GM18861 (cell line): ENCODE data around the gene SLC25A38.

Experiments used
- ATAC-seq: cut with Tn5 transposase; IDR thresholded peaks from one replicate; pipeline ENCODE4 v1.9.1; 2021; ENCODE audit not compliant: unreplicated experiment

Gene SLC25A38

DNA sequence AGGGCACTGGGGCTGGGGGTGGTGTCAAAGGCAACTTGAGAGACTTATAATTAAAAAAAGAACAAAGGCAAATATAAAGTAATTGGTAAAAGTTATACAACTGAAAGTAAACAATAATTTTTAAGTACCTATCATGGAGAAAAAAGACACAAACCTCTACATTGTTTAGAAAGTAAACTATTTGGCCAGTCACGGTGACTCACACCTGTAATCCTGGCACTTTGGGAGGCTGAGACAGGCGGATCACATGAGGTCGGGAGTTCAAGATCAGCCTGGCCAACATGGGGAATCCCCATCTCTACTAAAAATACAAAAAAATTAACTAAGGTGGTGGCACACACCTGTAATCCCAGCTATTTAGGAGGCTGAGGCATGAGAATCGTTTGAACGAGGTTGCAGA is 49.2 kb downstream of the SLC25A38 start:
- no peak for ATAC-seq

DNA sequence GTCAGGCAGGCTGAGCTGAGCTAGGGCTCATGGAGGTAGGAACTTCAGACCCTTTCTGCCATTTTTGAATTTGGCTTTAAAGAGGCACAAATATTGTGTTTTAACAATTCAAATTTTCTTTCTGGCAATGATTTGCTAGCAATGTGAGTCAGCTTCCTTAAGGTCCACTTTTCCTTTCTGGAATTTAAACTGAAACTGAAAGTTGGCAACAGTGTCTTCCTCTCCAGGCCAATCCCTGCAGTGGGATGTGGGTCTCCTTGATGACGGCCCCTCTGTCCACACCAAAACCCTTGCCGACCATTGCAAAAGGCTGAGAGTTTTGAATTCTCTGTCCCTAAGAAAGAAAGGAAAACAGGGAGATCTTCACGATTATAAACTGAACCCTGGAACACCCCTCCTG is 50.5 kb downstream of the SLC25A38 start:
- ATAC-seq: no peak

DNA sequence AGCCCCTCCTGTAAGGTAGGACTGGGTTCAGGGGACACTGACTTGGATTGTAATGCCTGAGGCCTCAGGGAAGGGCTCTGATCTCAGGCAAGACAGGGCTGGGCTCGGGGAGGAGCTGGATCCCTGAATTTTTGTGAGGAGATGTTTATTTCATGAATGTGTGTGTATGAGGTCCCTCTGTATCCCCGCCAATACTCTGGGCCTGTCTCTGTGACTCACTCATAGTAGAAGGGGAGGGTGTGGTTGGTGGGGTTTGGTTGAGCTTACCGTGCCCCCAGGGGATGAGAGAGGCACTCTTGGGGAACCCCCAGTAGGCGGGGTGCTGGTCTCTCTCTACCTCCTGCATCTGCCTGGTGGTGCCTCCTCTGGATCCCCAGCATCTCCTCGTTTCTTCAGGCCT is 51.4 kb downstream of the SLC25A38 start:
- ATAC-seq: peak; percentile 91

DNA sequence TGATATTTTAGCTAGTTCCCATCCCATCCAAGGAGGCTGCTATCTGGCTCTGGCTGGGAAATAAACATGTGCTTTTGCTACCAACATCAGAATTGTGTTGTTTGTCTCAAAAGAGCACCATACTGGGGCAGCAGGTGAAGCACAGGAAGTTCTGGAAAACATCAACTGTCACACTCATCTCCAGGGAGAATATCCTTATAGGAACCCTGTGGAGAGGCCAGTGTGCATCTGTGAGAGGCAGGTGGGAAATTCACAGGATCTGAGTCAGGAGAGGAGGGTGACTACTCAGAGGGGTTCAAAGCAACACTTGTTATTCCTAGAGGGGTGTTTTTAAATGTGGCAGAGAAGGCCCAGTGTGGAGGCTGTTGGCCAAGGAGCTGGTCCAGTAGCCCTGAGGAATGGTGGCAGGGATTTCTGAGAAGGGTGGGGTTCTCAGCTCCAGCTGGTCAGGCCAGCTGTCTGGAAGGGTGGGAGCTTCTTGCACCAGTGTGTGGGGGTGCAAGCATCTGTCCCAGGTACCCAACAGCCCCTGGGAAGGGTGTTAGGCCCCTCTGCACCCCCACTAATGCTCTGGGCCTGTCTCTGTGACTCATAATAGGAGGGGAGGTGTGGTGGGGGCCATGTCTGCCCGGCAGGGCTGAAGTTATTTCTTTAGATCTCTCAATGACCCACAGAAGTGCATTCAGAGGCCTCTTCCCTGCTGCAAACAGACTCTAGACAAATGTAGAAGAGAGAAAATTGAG is 52.0 kb downstream of the SLC25A38 start:
- ATAC-seq: no peak

DNA sequence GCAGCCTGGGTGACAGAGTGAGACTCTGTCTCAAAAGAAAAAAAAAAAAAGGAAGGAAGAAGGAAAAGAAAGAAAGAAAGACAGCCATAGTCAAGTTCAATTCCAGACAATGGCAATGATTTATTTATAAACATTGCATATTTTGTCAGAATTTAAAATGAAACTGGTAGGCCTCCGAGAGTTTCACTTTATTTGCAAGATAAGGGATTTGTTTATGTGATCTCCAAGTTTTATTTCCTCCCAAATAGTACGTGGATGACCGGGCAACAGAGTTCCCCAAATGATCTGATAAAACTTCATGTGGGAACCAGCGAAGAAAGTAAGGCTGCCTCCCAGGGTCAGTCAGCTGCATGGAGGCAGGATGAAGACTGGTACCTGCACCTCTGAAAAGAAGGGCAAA is 55.7 kb downstream of the SLC25A38 start:
- ATAC-seq: no peak

DNA sequence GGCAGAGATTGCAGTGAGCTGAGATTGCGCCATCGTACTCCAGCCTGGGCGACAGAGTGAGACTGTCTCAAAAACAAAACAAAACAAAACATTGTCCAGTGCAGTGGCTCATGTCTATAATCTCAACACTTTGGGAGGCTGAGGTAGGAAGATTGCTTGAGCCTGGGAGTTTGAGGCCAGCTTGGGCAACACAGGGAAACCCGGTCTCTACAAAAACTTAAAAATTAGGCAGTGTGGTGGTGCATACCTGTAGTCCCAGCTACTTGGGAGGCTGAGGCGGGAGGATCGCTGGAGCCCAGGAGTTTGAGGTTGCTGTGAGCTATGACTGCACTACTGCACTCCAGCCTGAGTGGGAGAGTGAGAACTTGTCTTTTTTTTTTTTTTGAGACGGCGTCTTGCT is 57.1 kb downstream of the SLC25A38 start:
- ATAC-seq: no peak

DNA sequence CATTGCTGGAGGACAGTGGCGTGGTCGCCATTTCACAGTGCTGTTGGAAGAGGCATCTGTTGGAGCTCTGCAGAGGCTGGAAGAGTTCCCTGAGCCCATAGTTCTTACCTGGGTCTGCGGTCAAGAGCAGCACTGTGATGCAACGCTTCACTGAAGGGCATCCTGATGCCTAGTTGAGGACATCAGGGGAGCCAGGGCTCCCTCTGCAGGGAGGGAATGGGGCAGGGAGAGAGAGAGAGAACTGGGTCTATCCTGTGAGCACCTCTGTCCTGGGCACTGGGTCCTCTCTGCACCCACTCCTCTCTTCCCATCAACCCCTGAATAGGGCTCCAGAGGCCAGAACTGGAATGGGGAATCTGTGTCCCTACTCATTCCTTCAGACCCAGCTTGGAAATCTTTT is 60.4 kb downstream of the SLC25A38 start:
- no peak for ATAC-seq

DNA sequence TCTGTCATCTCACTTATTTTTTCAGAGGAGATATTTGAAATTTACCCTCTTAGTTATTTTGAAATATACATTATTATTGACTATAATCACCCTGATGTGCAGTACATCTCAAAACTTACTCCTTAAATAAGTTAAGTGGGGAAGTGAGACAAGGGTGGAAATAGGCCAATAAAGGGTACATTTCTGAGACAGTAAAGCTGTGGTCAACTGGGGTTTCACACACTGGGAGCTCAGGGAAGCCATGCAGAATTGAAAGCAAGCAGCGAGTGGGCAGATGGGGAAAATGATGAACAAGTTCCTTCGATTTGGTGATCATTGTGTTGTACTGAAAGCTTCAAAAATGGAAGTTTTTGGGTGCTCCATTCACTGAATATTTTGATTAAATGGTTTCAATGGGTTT is 62.8 kb downstream of the SLC25A38 start:
- no peak for ATAC-seq

DNA sequence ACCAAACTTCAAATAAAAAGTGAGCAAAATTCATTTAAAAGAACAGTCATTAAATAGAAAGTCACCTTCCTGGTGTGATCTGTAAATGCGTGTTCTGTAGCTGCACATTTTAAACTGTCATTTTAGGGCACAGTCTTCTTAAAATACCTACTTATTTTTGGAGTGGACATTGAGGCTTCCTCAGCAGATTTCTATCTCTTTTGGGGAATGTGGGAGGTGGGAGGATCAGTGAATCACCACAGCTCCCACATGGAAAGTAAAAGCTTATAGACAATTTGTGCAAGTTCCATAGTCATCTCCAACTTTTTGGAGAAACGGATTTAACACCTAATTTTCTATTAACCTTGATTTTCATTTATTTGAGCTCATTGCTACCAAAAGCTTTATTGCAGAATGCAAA is 63.3 kb downstream of the SLC25A38 start:
- no peak for ATAC-seq
